HepG2 (cell line): Measurements from ENCODE around the gene KDM7A. TPM values are rescaled to one million over a fixed set of nuclear protein-coding genes. Genes with fewer than 3 reads are reported as not detected.

Experiments used
- ATAC-seq: fragments of 200-7000 bp; cut with Tn5 transposase; 3 replicates; pipeline ENCODE4 v1.9.1; 2020; ENCODE audit warnings: mild to moderate bottlenecking, moderate library complexity
- BruUV-seq: library from RNA; stranded (reverse); fragments of 400-500 nt; replicated peaks from 2 replicates; lab custom pipeline; 2021; lab: Mats Ljungman, UMichigan
- CTCF ChIA-PET: fragments of 300-600 bp; formaldehyde crosslinking; extraction: SDS; loops from one replicate; lab custom pipeline; 2021; ENCODE audit warnings: low total read pairs, inconsistent platforms, low intra/inter-chr PET ratio; lab: Yijun Ruan, JAX
- POLR2A ChIA-PET: fragments of 350-600 bp; sonication (Branson Sonifier 250); formaldehyde crosslinking; loops from one replicate; lab custom pipeline; 2020; ENCODE audit warnings: antibody characterized with exemption, inconsistent platforms; lab: Yijun Ruan, JAX
- DNase-seq: peaks from one replicate; pipeline ENCODE4 v3.0.0-alpha.2; 2015; ENCODE audit warnings: low spot score
- FAIRE-seq: peaks from 3 replicates; lab custom pipeline; 2011; peaks lifted over from hg19 to GRCh38; lab: Jason Lieb, UNC
- H2AFZ ChIP-seq: one replicate; pipeline ENCODE4 v1.6.1; 2011; ENCODE audit warnings: low read length, inconsistent platforms
- H3K27ac ChIP-seq: fragments of 300-600 bp; 3 replicates; pipeline ENCODE4 v1.8.0; 2011; ENCODE audit warnings: mixed run types, mild to moderate bottlenecking, mixed read lengths, low read length, inconsistent platforms; ENCODE audit not compliant: insufficient read depth; ENCODE audit errors: extremely low read length
- H3K27me3 ChIP-seq, 2 experiments: fragments of 200-600 bp in 1 of 2; 2 replicates in 1 of 2; 3 replicates in 1 of 2; pipeline versions ENCODE4 v1.6.0 to v1.8.0; 2011; ENCODE audit warnings: low read length in 2 of 2, mild to moderate bottlenecking in 2 of 2, moderate library complexity in 2 of 2, inconsistent platforms in 1 of 2; ENCODE audit not compliant: insufficient read depth in 2 of 2, control insufficient read depth in 1 of 2
- H3K36me3 ChIP-seq, 2 experiments: fragments of 200-600 bp in 1 of 2; replicated peaks in 1 of 2; 2 replicates in 1 of 2; 3 replicates in 1 of 2; pipeline versions ENCODE4 v1.5.1 to v1.8.0; 2011; ENCODE audit warnings: low read length in 2 of 2, inconsistent platforms in 1 of 2; ENCODE audit not compliant: insufficient read depth in 2 of 2, control insufficient read depth in 1 of 2
- H3K4me1 ChIP-seq: 2 replicates; pipeline ENCODE4 v1.5.1; 2012; ENCODE audit warnings: low read length, inconsistent platforms; ENCODE audit not compliant: insufficient read depth
- H3K4me2 ChIP-seq: 2 replicates; pipeline ENCODE4 v1.6.0; 2011; ENCODE audit warnings: low read depth, low read length, inconsistent platforms
- H3K4me3 ChIP-seq, 3 experiments: fragments of 200-600 bp in 1 of 3; sonication (generic), shearing (Covaris generic) in 1 of 3; replicated peaks in 1 of 3; 2 replicates each; pipeline ENCODE4 v1.5.1; 2011 to 2016; ENCODE audit warnings: low read length in 3 of 3, inconsistent platforms in 2 of 3, low read depth in 2 of 3, mild to moderate bottlenecking in 2 of 3, control low read depth in 1 of 3, mixed read lengths in 1 of 3; ENCODE audit not compliant: insufficient read depth in 1 of 3
- H3K79me2 ChIP-seq: one replicate; pipeline ENCODE4 v1.6.1; 2011; ENCODE audit warnings: low read length, inconsistent platforms; ENCODE audit not compliant: insufficient read depth
- H3K9ac ChIP-seq: 2 replicates; pipeline ENCODE4 v1.6.0; 2011; ENCODE audit warnings: mild to moderate bottlenecking, low read depth, low read length, inconsistent platforms; ENCODE audit not compliant: insufficient read depth
- H3K9me3 ChIP-seq: 2 replicates; pipeline ENCODE4 v1.5.1; 2012; ENCODE audit warnings: mild to moderate bottlenecking, low read length
- H4K20me1 ChIP-seq: 2 replicates; pipeline ENCODE4 v1.6.0; 2011; ENCODE audit warnings: inconsistent platforms, mild to moderate bottlenecking, low read length, moderate library complexity; ENCODE audit not compliant: insufficient read depth
- E2F5 ChIP-seq: sonication (generic); formaldehyde crosslinking; conservative IDR thresholded peaks from 2 replicates; pipeline ENCODE4 v1.4.0; 2020; ENCODE audit warnings: missing genetic modification reagents
- HNRNPL ChIP-seq: fragments of 200-400 bp; formaldehyde crosslinking; IDR thresholded peaks from 2 replicates; pipeline ENCODE4 v1.6.1; 2017; ENCODE audit warnings: mild to moderate bottlenecking, low read depth, low read length
- IRX3 ChIP-seq: sonication (generic); formaldehyde crosslinking; IDR thresholded peaks from 2 replicates; pipeline ENCODE4 v1.8.1; 2023; ENCODE audit warnings: mild to moderate bottlenecking, low read depth, missing genetic modification reagents, borderline replicate concordance
- PAX8 ChIP-seq: sonication (generic); formaldehyde crosslinking; IDR thresholded peaks from 2 replicates; pipeline ENCODE4 v1.8.0; 2022; ENCODE audit warnings: mild to moderate bottlenecking, missing genetic modification reagents, borderline replicate concordance
- SRSF1 ChIP-seq: fragments of 200-400 bp; formaldehyde crosslinking; optimal IDR thresholded peaks from 2 replicates; pipeline ENCODE3; 2017; ENCODE audit warnings: mild to moderate bottlenecking, low read depth, low read length, moderate library complexity
- ZBTB7B ChIP-seq: sonication (generic); formaldehyde crosslinking; IDR thresholded peaks from 2 replicates; pipeline ENCODE4 v1.4.0; 2020; ENCODE audit warnings: missing genetic modification reagents
- ZFP1 ChIP-seq: IDR thresholded peaks from 2 replicates; pipeline ENCODE4 v1.6.1; 2016
- ZNF17 ChIP-seq: sonication (generic); formaldehyde crosslinking; IDR thresholded peaks from 2 replicates; pipeline ENCODE4 v1.5.0; 2020; ENCODE audit warnings: mild to moderate bottlenecking, missing genetic modification reagents
- ZNF205 ChIP-seq: IDR thresholded peaks from 2 replicates; pipeline ENCODE4 v1.6.1; 2018; ENCODE audit warnings: missing biosample characterization, missing genetic modification reagents
- ZNF230 ChIP-seq: sonication (generic); formaldehyde crosslinking; IDR thresholded peaks from 2 replicates; pipeline ENCODE4 v1.4.0; 2020; ENCODE audit warnings: mild to moderate bottlenecking, missing genetic modification reagents
- ZNF556 ChIP-seq: sonication (generic); formaldehyde crosslinking; IDR thresholded peaks from 2 replicates; pipeline ENCODE4 v1.4.0; 2020; ENCODE audit warnings: mild to moderate bottlenecking, missing genetic modification reagents, borderline replicate concordance
- WGBS: methylation state at CpG from one replicate; pipeline ENCODE4 v1.1.6; 2017; ENCODE audit warnings: low lambda C conversion rate; 5-methylcytosine and 5-hydroxymethylcytosine counted together
- in situ Hi-C: cut with HindIII; loops from 2 replicates; pipeline ENCODE4 v1.10.0; 2017; ENCODE audit warnings: low pct_unique_long_range_greater_than_20kb; ENCODE audit not compliant: extremely low pct_ligation_motif_present
- intact Hi-C: fragments of 100-400 bp; cut with micrococcal nuclease; formaldehyde crosslinking; loops from one replicate; pipeline ENCODE4 v1.10.0; 2022; ENCODE audit not compliant: unreplicated experiment
- polyA plus RNA-seq, 8 experiments: library from polyadenylated mRNA; depleted of rRNA in 3 of 8; stranded (reverse) in 7 of 8; unstranded in 1 of 8; fragments of >200 nt; fragmentation: Illumina TruSeq in 4 of 8; extraction: Trizol in 4 of 8; gene quantifications; 2 replicates each; pipeline versions ENCODE4 v1.2.1 to v1.2.3, GENCODE V29; 2011 to 2016; ENCODE audit warnings: low read depth in 4 of 8, missing spikeins in 1 of 8, mixed read lengths in 1 of 8; ENCODE audit not compliant: insufficient read depth in 1 of 8
- total RNA-seq, 5 experiments: library from RNA; depleted of rRNA; stranded (reverse); fragments of >200 nt; fragmentation: Illumina TruSeq; extraction: Trizol; gene quantifications; 2 replicates each; pipeline ENCODE4 v1.2.3, GENCODE V29; 2016; ENCODE audit warnings: low read depth in 1 of 5
- TF ChIP-seq, protein P1 (sequence below): sonication (generic); formaldehyde crosslinking; IDR thresholded peaks from 2 replicates; pipeline ENCODE4 v1.4.0; 2020; ENCODE audit warnings: missing genetic modification reagents, borderline replicate concordance

KDM7A gene
- total and polyA plus RNA-seq, 2 of the 13 experiments (the other 11 are each of a cell fraction or from before 2014, with no cell fraction given) = 10.8 to 16.8 TPM

- Histone ChIP-seq H3K36me3 (no peaks in the 10 kb centered on the region), H3K9ac (no peak overlapping the region), H3K79me2 (no peaks in the 10 kb centered on the region), H3K4me2 (no peak overlapping the region), H2AFZ (no peak overlapping the region), H3K4me1 (peaks cover 74% of the 10 kb centered on the region), H3K27me3 (no peaks in the 10 kb centered on the region), H4K20me1 (no peaks in the 10 kb centered on the region), H3K27ac (no peak overlapping the region), H3K4me3 (no peak overlapping the region), H3K9me3 (no peaks in the 10 kb centered on the region)
- no TSS peak for BruUV-seq
- ChIA-PET CTCF (no interaction called here), POLR2A (no interaction called here)
- in situ Hi-C loops (no loop called here), intact Hi-C loops (no loop called here)
- WGBS = 91% methylated on average over 12 of the region's 15 CpGs
- FAIRE-seq = no peak
- DNase-seq = no peak
- TF ChIP-seq ZNF205 (CRISPR knock-in tag) (no peak), IRX3 (no peak), ZNF230 (CRISPR knock-in tag) (no peak), PAX8 (no peak), E2F5 (CRISPR knock-in tag) (no peak), ZFP1 (CRISPR knock-in tag) (no peak), ZNF556 (CRISPR knock-in tag) (no peak), ZBTB7B (no peak), HNRNPL (no peak), ZNF17 (CRISPR knock-in tag) (no peak), SRSF1 (no peak)
- TF ChIP-seq, protein P1, sequence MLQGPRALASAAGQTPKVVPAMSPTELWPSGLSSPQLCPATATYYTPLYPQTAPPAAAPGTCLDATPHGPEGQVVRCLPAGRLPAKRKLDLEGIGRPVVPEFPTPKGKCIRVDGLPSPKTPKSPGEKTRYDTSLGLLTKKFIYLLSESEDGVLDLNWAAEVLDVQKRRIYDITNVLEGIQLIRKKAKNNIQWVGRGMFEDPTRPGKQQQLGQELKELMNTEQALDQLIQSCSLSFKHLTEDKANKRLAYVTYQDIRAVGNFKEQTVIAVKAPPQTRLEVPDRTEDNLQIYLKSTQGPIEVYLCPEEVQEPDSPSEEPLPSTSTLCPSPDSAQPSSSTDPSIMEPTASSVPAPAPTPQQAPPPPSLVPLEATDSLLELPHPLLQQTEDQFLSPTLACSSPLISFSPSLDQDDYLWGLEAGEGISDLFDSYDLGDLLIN (CRISPR knock-in tag) = no peak
- no peak for ATAC-seq
These were observed 46.9 kb upstream of the KDM7A start for GRCh38 chr7:140223515-140224221.
